HG03457 (cell line): ENCODE measurements around the gene WSCD1.

Experiments
- ATAC-seq: cut with Tn5 transposase; IDR thresholded peaks from one replicate; pipeline ENCODE4 v1.9.1; 2021; ENCODE audit warnings: moderate number of reproducible peaks; ENCODE audit not compliant: unreplicated experiment

Gene WSCD1

GRCh38 chr17:6057562-6057961 lies 12.6 kb upstream of the WSCD1 start:
- ATAC-seq = no peak

GRCh38 chr17:6059406-6059805 lies 10.8 kb upstream of the WSCD1 start:
- ATAC-seq = no peak

GRCh38 chr17:6061290-6061689 lies 8.9 kb upstream of the WSCD1 start:
- no peak for ATAC-seq

GRCh38 chr17:6064868-6065267 lies 5.3 kb upstream of the WSCD1 start:
- no peak for ATAC-seq

GRCh38 chr17:6065351-6065750 lies 4.8 kb upstream of the WSCD1 start:
- ATAC-seq = no peak

- no peak for ATAC-seq
Measured at GRCh38 chr17:6066183-6066948, 3.8 kb upstream of the WSCD1 start.

GRCh38 chr17:6067060-6067459 lies 3.1 kb upstream of the WSCD1 start:
- ATAC-seq = no peak

GRCh38 chr17:6070430-6070912 lies 292 bp downstream of the WSCD1 start:
- ATAC-seq = no peak

GRCh38 chr17:6070913-6071511 lies 833 bp downstream of the WSCD1 start:
- ATAC-seq = no peak

GRCh38 chr17:6071528-6072065 lies 1.4 kb downstream of the WSCD1 start:
- ATAC-seq = no peak

- ATAC-seq = no peak
Measured at GRCh38 chr17:6072157-6072556, 2.0 kb downstream of the WSCD1 start.

- no peak for ATAC-seq
Measured at GRCh38 chr17:6072611-6073010, 2.4 kb downstream of the WSCD1 start.

- no peak for ATAC-seq
Measured at GRCh38 chr17:6073620-6074019, 3.4 kb downstream of the WSCD1 start.

GRCh38 chr17:6075050-6075449 lies 4.9 kb downstream of the WSCD1 start:
- no peak for ATAC-seq

GRCh38 chr17:6075845-6076244 lies 5.7 kb downstream of the WSCD1 start:
- no peak for ATAC-seq

- no peak for ATAC-seq
Measured at GRCh38 chr17:6077752-6078151, 7.6 kb downstream of the WSCD1 start.

- ATAC-seq = no peak
Measured at GRCh38 chr17:6078458-6078871, 8.3 kb downstream of the WSCD1 start.

GRCh38 chr17:6079155-6079888 lies 9.1 kb downstream of the WSCD1 start:
- no peak for ATAC-seq

- no peak for ATAC-seq
Measured at GRCh38 chr17:6079960-6080359, 9.8 kb downstream of the WSCD1 start.

- no peak for ATAC-seq
Measured at GRCh38 chr17:6080711-6081430, 10.7 kb downstream of the WSCD1 start.

- no peak for ATAC-seq
Measured at GRCh38 chr17:6082335-6082734, 12.2 kb downstream of the WSCD1 start.
